SJSA1 (cell line): ENCODE measurements around the gene ZFYVE19. TPM values are rescaled to one million over a fixed set of nuclear protein-coding genes. Genes with fewer than 3 reads are reported as not detected.
A peak's percentile ranks its signal among the peaks of the same experiment; 100 is the strongest.

Experiments used
- DNase-seq, 2 experiments: peaks; one replicate each; pipeline ENCODE4 v3.0.0-alpha.2; 2015 to 2020; ENCODE audit warnings: low spot score in 2 of 2, low read depth in 1 of 2
- H3K27ac ChIP-seq: fragments of 250-450 bp; sonication (Bioruptor Pico); 2 replicates; pipeline ENCODE4 v1.5.1; 2020; ENCODE audit warnings: mild to moderate bottlenecking, moderate library complexity
- H3K27me3 ChIP-seq: fragments of 250-450 bp; sonication (Bioruptor Pico); replicated peaks from 2 replicates; pipeline ENCODE4 v1.5.1; 2020; ENCODE audit warnings: mild to moderate bottlenecking, moderate library complexity
- H3K36me3 ChIP-seq: fragments of 250-450 bp; sonication (Bioruptor Pico); 2 replicates; pipeline ENCODE4 v1.5.1; 2020; ENCODE audit warnings: mild to moderate bottlenecking
- H3K4me1 ChIP-seq: fragments of 250-450 bp; sonication (Bioruptor Pico); replicated peaks from 2 replicates; pipeline ENCODE4 v1.6.1; 2021; ENCODE audit warnings: mild to moderate bottlenecking
- H3K4me3 ChIP-seq: fragments of 250-450 bp; sonication (Bioruptor Pico); 2 replicates; pipeline ENCODE4 v1.5.1; 2020; ENCODE audit warnings: mild to moderate bottlenecking
- H3K9me3 ChIP-seq: fragments of 250-450 bp; sonication (Bioruptor Pico); replicated peaks from 2 replicates; pipeline ENCODE4 v1.5.1; 2020; ENCODE audit warnings: mild to moderate bottlenecking
- total RNA-seq: library from RNA; depleted of rRNA; stranded (reverse); fragments of >200 nt; shearing (Covaris generic); gene quantifications from 2 replicates; pipeline ENCODE4 v1.2.3, GENCODE V29; 2014

The ZFYVE19 gene
- total RNA-seq, 1 experiment from 2014 or later: 33.8 TPM

- Histone ChIP-seq H3K4me3 (no peak overlapping the region), H3K4me1 (peaks cover 28% of the 10 kb centered on the region), H3K27ac (no peak overlapping the region), H3K36me3 (peaks cover 13% of the 10 kb centered on the region), H3K27me3 (no peaks in the 10 kb centered on the region), H3K9me3 (no peaks in the 10 kb centered on the region)
- DNase-seq: no peak
Measured at GRCh38 chr15:40789999-40790398, 16.9 kb upstream of the ZFYVE19 start.

GRCh38 chr15:40790718-40791117 is 16.2 kb upstream of the ZFYVE19 start:
- peak in 1 of 2 experiments; percentile 27 for DNase-seq
- Histone ChIP-seq H3K27me3 (no peaks in the 10 kb centered on the region), H3K9me3 (no peaks in the 10 kb centered on the region), H3K4me3 (no peak overlapping the region), H3K27ac (no peak overlapping the region), H3K36me3 (peaks cover 13% of the 10 kb centered on the region), H3K4me1 (peaks cover 28% of the 10 kb centered on the region)

- H3K27me3 ChIP-seq: no peaks in the 10 kb centered on the region
- H3K27ac ChIP-seq: no peak overlapping the region
- no peak for DNase-seq
- no peak overlapping the region for H3K4me3 ChIP-seq
- H3K4me1 ChIP-seq: peaks cover 20% of the 10 kb centered on the region
- H3K9me3 ChIP-seq: no peaks in the 10 kb centered on the region
- H3K36me3 ChIP-seq: peaks cover 13% of the 10 kb centered on the region
Measured at GRCh38 chr15:40792394-40792793, 14.5 kb upstream of the ZFYVE19 start.

- Histone ChIP-seq H3K27ac (peak overlapping the region; percentile 35), H3K27me3 (no peaks in the 10 kb centered on the region), H3K9me3 (no peaks in the 10 kb centered on the region), H3K36me3 (peaks cover 13% of the 10 kb centered on the region; the same call in 1 of the 2 replicates), H3K4me1 (peaks cover 15% of the 10 kb centered on the region), H3K4me3 (no peak overlapping the region)
- DNase-seq: peak; percentile 81 to 85
Measured at GRCh38 chr15:40793216-40793989, 13.5 kb upstream of the ZFYVE19 start.

- DNase-seq: no peak
- Histone ChIP-seq H3K4me3 (no peak overlapping the region), H3K4me1 (peaks cover 12% of the 10 kb centered on the region), H3K9me3 (no peaks in the 10 kb centered on the region), H3K36me3 (peaks cover 12% of the 10 kb centered on the region; the same call in 1 of the 2 replicates), H3K27me3 (no peaks in the 10 kb centered on the region), H3K27ac (no peak overlapping the region)
Measured at GRCh38 chr15:40796041-40796440, 10.8 kb upstream of the ZFYVE19 start.

- no peaks in the 10 kb centered on the region for H3K9me3 ChIP-seq
- DNase-seq: no peak
- no peak overlapping the region for H3K4me3 ChIP-seq
- H3K36me3 ChIP-seq: peaks cover 10% of the 10 kb centered on the region; the same call in 1 of the 2 replicates
- peaks cover 12% of the 10 kb centered on the region for H3K4me1 ChIP-seq
- H3K27ac ChIP-seq: no peak overlapping the region
- no peaks in the 10 kb centered on the region for H3K27me3 ChIP-seq
Measured at GRCh38 chr15:40796512-40796911, 10.4 kb upstream of the ZFYVE19 start.

- H3K9me3 ChIP-seq: no peaks in the 10 kb centered on the region
- H3K36me3 ChIP-seq: peaks cover 5% of the 10 kb centered on the region; the same call in 1 of the 2 replicates
- DNase-seq: no peak
- H3K27ac ChIP-seq: no peak overlapping the region
- no peaks in the 10 kb centered on the region for H3K27me3 ChIP-seq
- no peak overlapping the region for H3K4me3 ChIP-seq
- no peaks in the 10 kb centered on the region for H3K4me1 ChIP-seq
Measured at GRCh38 chr15:40799523-40799922, 7.4 kb upstream of the ZFYVE19 start.

GRCh38 chr15:40803076-40803475 is 3.8 kb upstream of the ZFYVE19 start:
- H3K36me3 ChIP-seq: peaks cover 9% of the 10 kb centered on the region
- H3K4me3 ChIP-seq: no peak overlapping the region
- peaks cover 8% of the 10 kb centered on the region for H3K4me1 ChIP-seq
- H3K9me3 ChIP-seq: no peaks in the 10 kb centered on the region
- no peak overlapping the region for H3K27ac ChIP-seq
- H3K27me3 ChIP-seq: no peaks in the 10 kb centered on the region
- DNase-seq: no peak

GRCh38 chr15:40803688-40804087 is 3.2 kb upstream of the ZFYVE19 start:
- Histone ChIP-seq H3K27me3 (no peaks in the 10 kb centered on the region), H3K9me3 (no peaks in the 10 kb centered on the region), H3K36me3 (peaks cover 9% of the 10 kb centered on the region), H3K4me3 (no peak overlapping the region), H3K4me1 (peaks cover 13% of the 10 kb centered on the region), H3K27ac (no peak overlapping the region)
- DNase-seq: no peak

GRCh38 chr15:40806672-40807027 is 239 bp upstream of the ZFYVE19 start:
- Histone ChIP-seq H3K27ac (peak overlapping the region; percentile 76; the same call in 1 of the 2 replicates), H3K4me1 (peaks cover 13% of the 10 kb centered on the region), H3K36me3 (peaks cover 7% of the 10 kb centered on the region), H3K27me3 (no peaks in the 10 kb centered on the region), H3K9me3 (no peaks in the 10 kb centered on the region), H3K4me3 (peak overlapping the region; percentile 77)
- no peak for DNase-seq

GRCh38 chr15:40807888-40808461 is 1.1 kb downstream of the ZFYVE19 start:
- DNase-seq: no peak

GRCh38 chr15:40808861-40809450 is 2.1 kb downstream of the ZFYVE19 start:
- Histone ChIP-seq H3K27me3 (no peaks in the 10 kb centered on the region), H3K4me3 (no peak overlapping the region), H3K4me1 (peaks cover 13% of the 10 kb centered on the region), H3K27ac (no peak overlapping the region), H3K36me3 (peaks cover 21% of the 10 kb centered on the region), H3K9me3 (no peaks in the 10 kb centered on the region)
- DNase-seq: no peak

More at GRCh38 chr15:40807888-40808461, 1.1 kb downstream of the ZFYVE19 start:
- Histone ChIP-seq H3K4me1 (peaks cover 13% of the 10 kb centered on the region), H3K9me3 (no peaks in the 10 kb centered on the region), H3K4me3 (peak overlapping the region; percentile 77), H3K27me3 (no peaks in the 10 kb centered on the region), H3K36me3 (peaks cover 11% of the 10 kb centered on the region), H3K27ac (no peak overlapping the region)

- Histone ChIP-seq H3K27me3 (no peaks in the 10 kb centered on the region), H3K27ac (no peak overlapping the region), H3K4me1 (peaks cover 8% of the 10 kb centered on the region), H3K9me3 (no peaks in the 10 kb centered on the region), H3K36me3 (peaks cover 29% of the 10 kb centered on the region), H3K4me3 (no peak overlapping the region)
- no peak for DNase-seq
Measured at GRCh38 chr15:40812721-40813425, 6.0 kb downstream of the ZFYVE19 start.
